ENCODE results near the gene NUCB2.

The NUCB2 gene

DNA sequence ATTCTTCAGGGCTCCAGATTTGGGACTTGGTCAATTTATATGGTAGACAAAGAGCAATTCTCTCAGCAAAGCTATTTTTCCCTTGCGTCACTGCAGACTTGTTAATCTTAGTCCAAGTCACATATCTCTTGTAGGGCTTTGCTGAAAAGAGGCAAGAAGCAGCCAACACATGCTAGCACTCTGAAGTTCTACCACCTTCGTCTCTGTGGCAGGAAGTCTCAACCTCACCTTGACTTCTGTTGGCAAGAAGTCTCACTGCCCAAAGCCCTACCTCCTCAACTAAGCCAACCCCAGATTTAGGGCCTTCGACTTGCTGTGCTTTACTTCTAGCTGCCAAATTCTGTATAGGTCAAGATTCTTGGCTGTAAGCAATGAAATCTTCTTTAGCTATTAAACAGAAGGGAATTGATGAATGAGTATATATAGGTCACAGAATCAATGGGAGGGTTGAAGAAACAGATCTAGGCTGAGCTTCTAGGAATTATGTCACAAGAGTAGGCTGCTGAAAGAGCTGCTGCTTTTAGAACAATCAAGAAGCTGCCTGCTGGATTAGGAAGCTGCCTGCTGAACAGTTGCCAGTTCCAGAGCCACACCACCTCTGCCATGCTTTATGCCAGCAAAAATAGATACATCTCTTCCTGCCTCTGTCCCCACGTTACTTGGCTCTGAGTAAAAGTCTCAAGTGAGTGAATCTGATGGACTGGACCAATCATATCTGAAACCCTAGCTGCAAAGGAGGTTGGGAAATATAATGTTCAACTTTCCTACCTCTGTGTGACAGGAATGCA is 57.5 kb downstream of the NUCB2 start:
- no peak for DNase-seq (ENCODE audit: low read depth in 2 of 2)

GRCh38 chr11:17343257-17343656 is 66.7 kb downstream of the NUCB2 start:
- no peak for DNase-seq (ENCODE audit: low read depth in 2 of 2)

- DNase-seq (ENCODE audit: low read depth in 2 of 2), result no peak
Measured at GRCh38 chr11:17343907-17344306, 67.4 kb downstream of the NUCB2 start.

DNA sequence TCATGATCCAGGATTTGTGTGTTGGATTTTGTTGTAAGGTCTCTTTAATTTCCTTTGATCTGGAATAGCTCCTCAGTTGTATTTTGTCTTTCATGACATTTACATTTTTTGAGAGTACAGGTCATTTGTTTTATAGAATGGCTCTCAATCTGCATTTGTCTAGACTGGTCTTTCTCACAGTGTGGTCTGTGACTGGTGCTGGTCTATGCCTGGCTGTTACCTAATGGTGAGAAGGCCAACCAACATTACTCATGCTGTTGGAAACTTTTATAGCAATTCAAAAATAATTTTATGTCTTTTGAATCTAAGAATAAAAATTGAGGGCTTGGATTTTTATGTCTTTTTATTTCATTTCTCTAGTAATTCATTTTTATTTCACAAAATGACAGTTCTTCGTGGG is 71.1 kb downstream of the NUCB2 start:
- no peak for DNase-seq (ENCODE audit: low read depth in 2 of 2)

DNA sequence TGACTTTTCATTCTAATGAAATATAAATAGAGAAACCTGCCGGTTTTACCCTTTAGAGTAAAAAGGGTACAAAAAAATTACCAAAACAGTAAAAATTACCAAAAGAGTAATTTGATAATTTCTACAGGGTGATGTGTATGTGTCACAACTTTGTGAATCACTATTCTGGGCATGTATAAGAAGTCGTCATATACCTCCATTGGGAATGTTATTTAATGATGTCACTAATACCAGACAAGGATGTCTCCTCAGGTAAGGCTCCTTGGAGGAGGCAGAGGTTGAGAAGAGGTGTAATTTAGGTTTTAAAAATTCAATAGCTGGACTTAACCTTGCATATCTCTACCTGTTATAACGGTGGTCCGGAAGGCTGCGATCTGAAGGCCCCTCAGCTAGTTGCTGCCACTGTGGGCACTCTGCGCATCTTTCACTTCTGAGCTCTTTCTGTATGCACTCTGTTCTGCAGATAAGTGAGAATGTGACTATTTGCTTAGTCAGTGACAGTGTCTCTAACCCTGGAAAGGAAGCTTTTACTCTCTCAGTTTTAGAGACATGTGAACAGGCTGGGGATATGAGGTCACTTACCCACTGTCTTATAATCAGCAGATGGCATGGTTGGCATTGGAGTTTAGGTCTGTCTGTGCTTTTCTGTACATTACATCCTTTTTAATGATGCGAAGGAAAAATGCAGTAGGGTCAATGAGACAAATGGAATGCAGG is 74.1 kb downstream of the NUCB2 start:
- DNase-seq (ENCODE audit: low read depth in 2 of 2), result no peak

DNA sequence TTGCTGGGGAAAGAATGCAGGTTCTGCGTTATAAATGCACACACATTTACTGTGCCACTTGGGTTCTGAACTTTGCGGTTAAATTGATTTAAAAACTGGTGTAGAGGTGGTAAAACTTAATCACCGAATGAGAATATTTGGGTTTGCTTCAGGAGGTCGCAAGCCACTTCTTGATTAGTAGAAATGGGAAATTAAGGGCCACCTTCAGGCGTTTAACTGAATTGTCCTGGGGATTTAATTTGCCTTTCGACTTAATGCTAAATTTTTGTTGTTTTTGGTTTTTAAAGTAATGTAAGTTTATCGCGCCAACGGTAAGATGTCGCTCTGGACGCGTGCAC is 74.6 kb downstream of the NUCB2 start:
- DNase-seq (ENCODE audit: low read depth in 2 of 2), result no peak

DNA sequence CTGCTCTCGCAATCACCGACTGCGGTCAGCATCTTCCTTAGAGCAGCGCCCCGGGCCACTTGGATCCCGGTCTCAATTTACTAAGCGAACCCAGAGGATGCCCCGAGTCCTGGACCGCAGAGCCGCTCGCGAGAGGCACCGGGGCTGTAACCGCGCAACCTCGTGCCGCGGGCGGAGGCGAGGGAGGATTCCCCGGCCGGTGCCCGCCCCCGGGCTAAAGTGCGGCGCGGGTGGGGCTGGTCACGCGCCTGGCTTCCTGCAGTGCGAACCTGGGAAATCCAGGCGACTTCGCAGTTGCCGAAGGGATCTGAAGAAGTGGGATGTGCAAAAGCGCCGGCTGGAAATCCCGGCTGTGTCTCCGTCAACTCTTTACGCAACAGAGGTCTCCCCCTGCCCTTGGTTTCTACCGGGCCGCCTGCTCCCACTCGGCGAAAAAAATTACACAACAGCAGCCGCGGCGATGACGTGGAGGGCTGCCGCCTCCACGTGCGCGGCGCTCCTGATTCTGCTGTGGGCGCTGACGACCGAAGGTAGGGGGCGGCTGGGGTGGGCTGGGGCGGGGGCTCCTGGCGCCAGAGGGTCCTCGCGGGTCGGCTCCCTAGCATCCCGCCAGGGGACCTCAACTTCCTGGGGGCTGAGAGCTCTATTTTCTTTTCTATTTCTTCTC is 75.1 kb downstream of the NUCB2 start, which contains the start of gene NCR3LG1:
TSS of gene NCR3LG1 (plus strand) at position 291 of the 667 bp plus-strand sequence. CDS start at position 461, 170 bp downstream.
- DNase-seq (ENCODE audit: low read depth in 2 of 2), result peak; percentile 39

DNA sequence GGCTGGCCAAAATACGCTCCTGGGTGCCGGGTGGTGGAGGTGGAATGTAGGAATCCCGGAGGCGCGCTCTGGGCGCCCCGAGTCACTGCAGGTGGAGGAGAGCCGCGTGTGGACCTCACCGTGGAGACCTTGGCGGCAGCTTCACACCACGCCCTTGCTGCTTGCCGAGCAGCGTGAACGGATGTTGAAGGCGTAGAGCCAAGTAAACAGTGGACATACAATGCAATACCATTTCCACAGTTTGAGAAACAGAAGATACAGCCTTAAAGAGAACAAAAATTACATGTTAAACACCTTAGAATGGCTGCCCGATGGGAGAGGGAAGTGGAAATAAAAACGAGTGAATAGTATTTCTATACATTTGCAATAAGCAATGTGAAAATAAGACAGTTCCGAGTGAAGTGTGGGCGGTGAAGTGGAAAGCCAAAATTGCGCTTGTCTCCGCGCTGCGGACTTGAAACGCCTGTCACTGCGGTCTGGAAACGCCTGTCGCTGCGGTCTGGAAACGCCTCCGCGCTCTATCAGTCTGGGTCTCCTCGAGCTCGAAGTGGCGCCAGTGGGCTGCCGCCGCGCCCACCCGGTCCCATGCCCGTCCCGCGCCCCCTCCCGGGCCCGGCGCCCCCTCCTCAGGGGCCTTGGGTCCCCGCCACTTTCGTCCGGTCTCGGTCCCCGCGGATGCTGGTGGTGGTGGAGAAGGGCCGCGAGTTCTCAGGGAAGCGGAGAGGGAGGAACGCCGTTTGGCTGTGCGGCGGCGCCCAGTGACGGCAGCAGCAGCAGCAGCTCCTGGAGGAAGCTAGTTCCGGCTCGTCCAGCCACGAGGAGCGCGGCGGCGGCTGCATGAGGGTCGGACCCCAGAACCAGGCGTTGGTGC is 76.6 kb downstream of the NUCB2 start:
- DNase-seq (ENCODE audit: low read depth in 2 of 2), result peak in 1 of 2 donors; percentile 36

DNA sequence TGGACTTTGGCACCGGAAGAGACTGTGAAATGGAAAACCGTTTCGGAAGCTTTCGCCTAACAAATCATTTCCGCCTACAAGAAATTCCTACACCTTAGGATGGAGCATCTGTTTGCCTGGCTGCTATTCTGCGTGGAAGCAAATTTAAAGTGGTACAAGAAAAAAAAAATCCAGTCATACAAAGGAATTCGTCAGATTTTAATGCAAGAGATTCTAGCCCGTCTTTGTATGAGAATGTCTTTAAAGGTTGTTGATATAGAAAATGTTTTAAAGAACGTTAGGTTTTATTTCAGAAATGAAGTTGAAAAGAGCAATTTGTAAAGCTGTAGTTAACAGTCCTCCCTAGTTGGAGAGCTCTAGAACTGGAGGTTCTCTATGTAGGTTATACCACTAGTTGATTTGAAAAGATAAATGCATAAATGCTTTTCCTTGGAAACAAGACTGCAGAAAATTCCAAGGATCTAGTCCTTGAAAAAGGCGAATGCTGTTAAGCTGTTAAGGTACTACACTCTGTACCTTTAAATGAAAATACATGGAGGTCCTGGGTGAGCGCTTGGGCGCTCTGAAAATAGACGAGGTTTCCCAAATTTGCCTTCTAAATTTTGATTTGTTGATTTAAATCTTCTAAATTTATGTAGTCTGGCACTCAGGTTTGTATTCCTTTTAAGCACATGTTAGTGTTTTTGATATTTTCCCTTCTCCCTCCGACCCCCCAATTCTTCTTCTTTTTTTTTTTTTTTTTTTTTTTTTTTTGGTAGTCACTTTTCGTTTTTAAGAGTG is 77.5 kb downstream of the NUCB2 start:
- no peak for DNase-seq (ENCODE audit: low read depth in 2 of 2)

GRCh38 chr11:17354601-17354991 is 78.1 kb downstream of the NUCB2 start:
- DNase-seq (ENCODE audit: low read depth in 2 of 2), result no peak

- no peak for DNase-seq (ENCODE audit: low read depth in 2 of 2)
Measured at GRCh38 chr11:17366495-17366894, 90.0 kb downstream of the NUCB2 start.

GRCh38 chr11:17368551-17368950 is 92.0 kb downstream of the NUCB2 start:
- no peak for DNase-seq (ENCODE audit: low read depth in 2 of 2)

GRCh38 chr11:17369094-17369493 is 92.6 kb downstream of the NUCB2 start:
- DNase-seq (ENCODE audit: low read depth in 2 of 2), result no peak

- DNase-seq (ENCODE audit: low read depth in 2 of 2), result no peak
Measured at GRCh38 chr11:17369684-17370243, 93.2 kb downstream of the NUCB2 start.

DNA sequence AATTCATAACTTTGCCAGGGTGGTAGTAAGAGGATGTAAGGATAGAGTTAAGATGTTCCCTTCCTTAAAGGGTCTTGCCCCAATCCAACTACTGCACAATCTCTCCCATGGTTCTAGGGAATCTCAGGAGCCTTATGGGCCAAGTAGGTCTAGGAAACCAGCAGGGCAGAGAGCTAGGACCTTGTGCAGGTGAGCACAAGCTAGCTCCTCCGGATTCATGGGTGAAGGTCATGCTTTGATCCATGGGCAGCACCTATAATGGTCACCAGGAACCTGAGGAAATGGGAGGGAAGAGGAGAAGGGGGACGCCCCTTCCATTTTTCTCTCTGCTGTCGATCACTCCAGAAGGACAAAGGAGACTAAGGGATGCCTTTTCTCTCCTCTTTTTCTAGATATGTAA is 95.1 kb downstream of the NUCB2 start:
- no peak for DNase-seq (ENCODE audit: low read depth in 2 of 2)

DNA sequence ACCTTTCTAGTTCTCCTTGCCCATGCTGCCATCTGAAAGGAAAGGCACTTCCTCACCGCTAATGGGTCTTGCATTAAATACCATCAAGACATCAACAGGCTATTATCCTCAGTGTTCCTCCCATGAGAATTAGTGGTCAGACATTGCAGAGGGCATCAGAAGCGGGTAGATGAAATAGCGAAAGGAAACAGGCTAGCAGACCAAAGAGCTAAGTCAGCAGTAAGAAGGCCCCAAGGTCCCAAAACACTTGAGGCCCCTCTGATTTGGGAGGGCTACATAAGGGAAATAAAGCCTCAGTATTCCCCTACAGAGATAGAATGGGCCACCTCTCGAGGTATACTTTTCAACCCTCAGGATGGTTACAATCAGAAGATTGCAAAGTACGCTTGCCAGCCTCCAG is 99.0 kb downstream of the NUCB2 start:
- no peak for DNase-seq (ENCODE audit: low read depth in 2 of 2)

DNA sequence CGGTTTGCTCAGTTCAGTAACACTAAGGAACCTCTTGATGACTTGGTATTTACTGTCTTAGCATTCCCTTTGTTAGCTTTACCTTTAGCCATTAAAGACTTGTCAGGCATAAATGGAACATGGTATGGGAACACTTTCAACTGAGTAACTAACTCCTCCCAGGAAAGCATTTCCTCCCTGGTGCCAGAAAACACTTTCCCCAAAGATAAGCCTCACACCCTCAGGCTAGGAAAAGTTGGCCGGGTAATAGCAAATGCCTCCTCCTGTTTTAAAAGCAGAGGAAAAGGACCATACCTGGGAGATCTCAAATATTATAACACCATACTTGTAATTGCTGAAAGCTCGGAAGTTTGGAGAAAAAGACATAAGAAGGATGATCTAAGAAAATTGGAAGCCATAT is 100.0 kb downstream of the NUCB2 start:
- DNase-seq (ENCODE audit: low read depth in 2 of 2), result no peak

DNA sequence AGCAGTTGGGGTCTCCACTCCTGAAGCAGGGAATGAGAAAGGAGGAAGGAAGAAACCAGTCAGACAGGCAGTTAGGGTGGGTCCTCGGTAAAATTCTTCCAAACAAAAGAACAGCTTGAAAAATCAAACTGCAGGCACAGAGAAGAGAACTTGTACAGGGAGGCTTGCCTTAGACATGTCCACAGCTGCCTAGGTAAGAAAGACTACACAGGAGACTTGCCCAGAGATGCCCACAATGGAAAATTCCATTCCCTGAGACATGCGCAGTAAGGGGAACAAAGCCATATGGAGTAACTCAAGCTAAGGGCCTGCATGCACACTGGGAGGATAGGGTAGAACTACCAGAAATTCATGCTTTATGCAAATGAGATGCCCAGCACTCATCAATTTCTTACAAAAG is 102.1 kb downstream of the NUCB2 start:
- DNase-seq (ENCODE audit: low read depth in 2 of 2), result no peak

DNA sequence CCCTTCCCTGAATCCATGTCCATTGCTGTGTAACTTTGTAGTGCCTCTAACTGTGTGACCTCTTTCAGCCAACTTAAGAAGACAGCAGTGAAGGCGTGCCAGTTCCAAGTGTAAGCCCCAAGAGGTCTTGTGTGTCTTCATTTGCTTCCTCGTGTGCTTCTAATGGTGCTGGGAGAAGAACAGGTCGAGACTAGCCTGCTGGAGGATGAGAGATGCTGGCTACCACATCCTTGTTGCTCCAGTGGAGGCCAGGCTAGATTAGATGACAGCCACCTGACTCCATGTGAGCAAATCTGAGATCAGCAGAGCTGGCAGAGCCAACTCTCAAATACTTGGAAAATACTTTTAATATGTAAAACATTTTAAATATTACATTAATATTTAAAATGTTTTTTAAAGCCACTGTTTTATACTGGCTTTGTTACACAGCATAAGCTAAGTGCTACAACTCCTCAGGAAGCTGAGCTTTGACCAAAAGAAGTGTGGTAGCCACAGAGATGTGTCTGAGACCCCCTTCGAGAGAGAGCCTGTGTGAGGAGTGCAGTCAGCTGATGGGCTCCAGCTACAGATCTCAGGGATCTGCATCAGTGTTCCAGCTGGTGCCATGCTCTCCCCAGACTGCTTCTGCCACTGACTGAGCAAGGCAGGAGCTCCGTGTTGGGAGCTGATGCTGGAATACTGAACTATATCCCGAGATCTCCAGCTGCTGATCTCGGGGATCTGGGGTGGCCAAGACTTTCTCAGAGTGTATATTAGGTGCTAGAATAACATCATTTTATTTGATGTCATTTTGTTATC is 103.0 kb downstream of the NUCB2 start:
- DNase-seq (ENCODE audit: low read depth in 2 of 2), result no peak

GRCh38 chr11:17381156-17381555 is 104.6 kb downstream of the NUCB2 start:
- DNase-seq (ENCODE audit: low read depth in 2 of 2), result no peak
